ENCODE results near the gene C1QC. TPM values are rescaled to one million over a fixed set of nuclear protein-coding genes. Genes with fewer than 3 reads are reported as not detected.

The C1QC gene
- total RNA-seq, 1 experiment from 2014 or later = not detected

DNA sequence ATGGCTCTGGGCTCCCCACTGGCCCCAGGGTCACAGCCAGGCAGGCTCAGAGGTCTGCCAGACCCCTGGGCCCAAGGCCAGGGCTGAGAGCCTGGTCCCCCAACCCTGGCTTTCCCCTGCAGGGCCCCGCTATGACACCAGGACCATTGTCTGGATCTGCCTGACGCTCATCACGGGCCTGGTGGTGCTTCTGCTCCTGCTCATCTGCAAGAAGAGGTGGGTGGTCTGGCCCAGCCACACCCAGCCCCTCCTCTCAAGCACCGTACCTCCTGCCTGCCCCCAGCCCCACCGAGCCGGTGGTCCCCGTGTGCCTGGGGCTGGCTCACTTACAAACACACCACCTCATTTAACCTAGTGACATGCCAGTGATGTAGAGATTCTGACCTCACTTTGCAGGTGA, 48.3 kb upstream of the C1QC start:
- Histone ChIP-seq H3K27ac (ENCODE audit: insufficient read length, low read depth, low read length) (no peak overlapping the region), H3K9me3 (ENCODE audit: control insufficient read depth, low read depth, low read length) (no peaks in the 10 kb centered on the region), H3K23ac (ENCODE audit: insufficient read length, low read depth, low read length) (no peak overlapping the region), H3K4me1 (ENCODE audit: insufficient read depth, low read length) (no peaks in the 10 kb centered on the region), H4K91ac (ENCODE audit: insufficient read length, low read depth, low read length) (no peak overlapping the region), H3K79me1 (ENCODE audit: insufficient read depth, low read depth, low read length, poor library complexity, severe bottlenecking) (no peaks in the 10 kb centered on the region), H4K8ac (replicated peaks; ENCODE audit: insufficient read length, low read depth, low read length) (no peak overlapping the region), H3K4me2 (ENCODE audit: insufficient read depth, insufficient read length, low read length) (no peak overlapping the region), H2AK5ac (ENCODE audit: insufficient read length, low read length) (no peak overlapping the region), H3K79me2 (ENCODE audit: insufficient read depth, low read length) (no peaks in the 10 kb centered on the region), H3K9ac (ENCODE audit: extremely low read depth, insufficient read length, low read length) (no peak overlapping the region), H4K5ac (ENCODE audit: insufficient read length, low read depth, low read length) (no peak overlapping the region), H4K20me1 (ENCODE audit: control insufficient read depth, insufficient read depth, insufficient read length) (no peaks in the 10 kb centered on the region), H3K23me2 (ENCODE audit: insufficient read length, low read depth, low read length, poor library complexity, severe bottlenecking) (no peaks in the 10 kb centered on the region), H3K56ac (ENCODE audit: insufficient read length, low read depth, low read length) (no peak overlapping the region), H2BK15ac (ENCODE audit: low read depth, low read length) (no peak overlapping the region), H2BK5ac (ENCODE audit: insufficient read length, low read length) (no peak overlapping the region), H3K27me3 (ENCODE audit: insufficient read depth, low read length) (no peaks in the 10 kb centered on the region), H2BK120ac (ENCODE audit: low read depth, low read length, poor library complexity, severe bottlenecking) (no peak overlapping the region), H3K4ac (ENCODE audit: low read depth, low read length) (no peak overlapping the region), H3K14ac (ENCODE audit: insufficient read depth, low read length) (no peak overlapping the region; the same call in 1 of the 2 replicates), H3T11ph (ENCODE audit: low read length) (no peak overlapping the region), H2AFZ (ENCODE audit: low read length) (no peak overlapping the region), H2BK12ac (ENCODE audit: insufficient read length, low read depth, low read length) (no peak overlapping the region), H2BK20ac (ENCODE audit: low read depth, low read length, poor library complexity, severe bottlenecking) (no peak overlapping the region), H3K18ac (ENCODE audit: insufficient read length, low read depth, low read length) (no peak overlapping the region)
- TF ChIP-seq CTCF (conservative IDR thresholded peaks at IDR 0.05) = no peak
- Mint-ChIP-seq H3K9me3 (no peaks in the 10 kb centered on the region), H3K27me3 (ENCODE audit: low read depth) (peaks cover 2% of the 10 kb centered on the region), H3K4me3 (no peak overlapping the region), H3K36me3 (ENCODE audit: insufficient read depth in 1 of 3, low read depth in 3 of 3) (no peaks in the 10 kb centered on the region), H3K4me1 (peaks cover 2 to 18% of the 10 kb centered on the region in 2 experiments; a peak in 3 of 4 replicates), H3K27ac (no peak overlapping the region)
- no CpG with 5 or more reads among the region's 7 CpGs for WGBS (ENCODE audit: extremely low coverage, insufficient read length, low lambda C conversion rate)
- no peak for DNase-seq

Data from H9 (cell line).